GM21619 (cell line): ENCODE results near the gene MGAT5B.

Experiments
- ATAC-seq: cut with Tn5 transposase; IDR thresholded peaks from one replicate; pipeline ENCODE4 v1.9.1; 2021; ENCODE audit not compliant: unreplicated experiment

Gene MGAT5B

DNA sequence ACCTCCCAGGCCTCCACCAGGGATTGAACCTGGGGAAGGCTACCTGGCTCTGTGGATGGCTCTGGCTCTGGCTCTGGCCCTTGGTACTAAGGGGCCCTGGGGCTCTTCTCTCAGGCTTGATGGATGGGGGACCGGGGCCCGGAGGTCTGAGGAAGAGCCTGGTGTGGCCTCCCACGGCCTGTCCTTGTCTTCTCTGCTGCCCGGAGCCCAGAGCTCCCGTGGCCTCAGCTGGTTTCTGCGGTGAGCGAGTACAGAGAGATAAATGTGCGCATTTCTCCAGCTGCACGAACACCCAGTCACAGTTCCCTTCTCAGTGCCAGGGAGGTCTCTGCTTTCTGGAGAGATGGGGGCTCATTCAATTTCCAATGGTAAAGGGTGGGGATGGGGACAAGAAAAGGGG lies 9.2 kb downstream of the MGAT5B start:
- no peak for ATAC-seq

DNA sequence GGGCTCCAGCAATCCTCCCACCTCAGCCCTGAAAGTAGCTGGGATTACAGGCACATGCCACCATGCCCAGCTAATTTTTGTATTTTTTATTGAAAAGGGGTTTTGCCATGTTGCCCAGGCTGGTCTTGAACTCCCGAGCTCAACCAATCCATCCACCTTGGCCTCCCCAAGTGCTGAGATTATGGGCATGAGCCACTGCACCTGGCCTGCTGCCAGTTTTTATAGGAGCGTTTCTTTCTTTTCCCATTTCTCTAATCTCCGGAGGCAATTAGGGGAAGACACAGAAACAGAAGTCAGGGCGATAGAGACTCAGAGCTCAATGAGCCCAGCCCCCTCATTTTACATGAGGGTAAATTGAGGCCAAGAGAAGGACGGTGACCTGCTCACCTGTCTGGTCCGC lies 10.4 kb downstream of the MGAT5B start:
- ATAC-seq, result no peak

DNA sequence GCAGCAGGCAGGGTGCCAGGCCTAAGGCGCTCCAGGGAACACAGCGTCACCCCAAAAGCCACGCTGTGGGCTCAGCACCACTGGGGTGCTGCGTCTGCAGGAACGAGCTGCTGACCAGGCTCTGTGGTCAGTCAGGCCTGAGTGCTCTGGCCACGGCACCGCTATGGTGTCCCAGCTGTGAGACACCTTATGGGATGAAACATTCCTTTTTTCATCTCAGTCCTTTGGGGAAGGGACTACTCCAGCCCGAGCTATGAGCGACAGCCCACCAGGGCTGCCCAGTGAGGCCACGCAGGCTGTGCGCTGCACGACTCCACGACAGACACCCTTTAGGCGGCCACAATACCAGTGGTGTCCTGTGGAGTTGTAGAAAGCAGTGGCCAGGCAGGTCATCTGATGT lies 11.1 kb downstream of the MGAT5B start:
- ATAC-seq, result no peak

DNA sequence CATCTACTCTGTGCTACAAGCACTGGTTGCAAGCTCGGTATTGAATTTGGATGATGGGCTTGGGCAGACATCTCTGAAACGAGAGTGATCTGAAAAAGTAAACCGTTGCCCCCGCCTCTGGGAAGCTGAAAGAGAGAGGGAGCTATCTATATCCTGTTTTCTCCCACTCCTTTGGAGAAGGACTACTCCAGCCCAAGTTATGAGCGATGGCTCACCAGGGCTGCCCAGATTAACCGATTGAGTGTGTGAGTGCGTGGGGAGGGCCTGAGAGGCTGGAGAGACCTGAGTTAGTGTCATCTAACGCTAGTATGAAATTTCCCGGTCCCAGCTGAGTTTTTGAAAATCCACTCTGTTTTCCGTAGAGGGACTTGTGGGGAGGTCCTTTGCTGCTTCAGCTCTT lies 11.5 kb downstream of the MGAT5B start:
- no peak for ATAC-seq

DNA sequence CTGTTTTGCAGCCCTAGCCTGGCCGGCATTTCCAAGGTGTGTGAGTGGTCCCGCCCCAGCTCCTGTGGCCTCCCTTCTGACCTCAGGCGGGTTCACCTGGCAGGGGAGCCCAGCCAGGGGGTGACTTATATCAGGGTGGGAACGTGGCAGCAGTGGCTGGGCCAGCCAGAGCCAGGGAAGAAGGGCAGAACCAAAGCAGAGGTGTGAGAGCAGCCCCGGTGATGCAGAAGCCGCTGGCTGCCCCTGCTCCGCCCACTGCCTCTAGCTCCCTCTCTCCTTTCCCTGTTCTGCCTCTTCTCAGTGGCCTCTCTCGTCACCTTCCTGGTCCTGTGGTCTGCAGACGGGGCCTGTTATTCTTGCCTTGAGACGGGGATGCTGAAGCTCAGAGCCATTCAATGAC lies 12.1 kb downstream of the MGAT5B start:
- ATAC-seq, result no peak

DNA sequence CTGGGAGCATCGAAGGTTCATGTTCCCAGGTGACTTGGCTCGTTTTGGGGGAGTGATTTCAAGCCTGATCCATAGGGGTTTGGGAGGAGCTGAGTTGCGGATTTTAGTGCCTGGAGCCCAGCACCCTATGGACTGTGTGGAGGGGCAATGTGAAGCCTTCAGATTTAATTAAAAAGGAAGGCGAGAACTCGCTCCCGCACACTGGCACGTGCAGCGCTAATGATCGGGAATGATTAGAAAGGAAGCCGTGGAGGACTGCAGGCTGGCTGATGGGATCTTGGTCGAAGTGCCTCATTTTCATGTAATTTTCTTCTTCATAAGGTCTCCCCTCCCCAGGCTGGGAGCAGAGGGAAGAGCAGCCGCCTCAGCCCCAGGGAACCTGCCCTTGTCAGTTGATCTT lies 12.8 kb downstream of the MGAT5B start:
- no peak for ATAC-seq

DNA sequence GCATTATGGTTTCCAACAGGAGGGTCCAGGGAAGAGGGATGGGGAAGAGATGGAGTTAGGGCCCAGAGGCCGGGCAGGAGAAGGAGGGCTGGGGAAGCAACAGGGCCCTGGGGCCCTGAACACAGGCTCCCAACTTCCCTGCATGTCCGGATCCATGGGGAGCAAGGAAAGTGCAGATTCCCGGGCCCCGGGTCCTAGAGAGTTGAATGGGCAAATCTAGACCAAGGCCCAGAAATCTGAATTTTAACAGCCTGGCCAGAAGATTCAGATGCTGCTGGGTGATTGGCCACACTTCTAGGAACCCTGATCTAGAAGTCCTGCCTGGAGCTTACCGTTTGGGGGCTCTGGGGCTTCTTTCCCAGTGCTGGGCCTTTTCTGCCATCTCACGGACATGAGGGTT lies 13.2 kb downstream of the MGAT5B start:
- no peak for ATAC-seq

DNA sequence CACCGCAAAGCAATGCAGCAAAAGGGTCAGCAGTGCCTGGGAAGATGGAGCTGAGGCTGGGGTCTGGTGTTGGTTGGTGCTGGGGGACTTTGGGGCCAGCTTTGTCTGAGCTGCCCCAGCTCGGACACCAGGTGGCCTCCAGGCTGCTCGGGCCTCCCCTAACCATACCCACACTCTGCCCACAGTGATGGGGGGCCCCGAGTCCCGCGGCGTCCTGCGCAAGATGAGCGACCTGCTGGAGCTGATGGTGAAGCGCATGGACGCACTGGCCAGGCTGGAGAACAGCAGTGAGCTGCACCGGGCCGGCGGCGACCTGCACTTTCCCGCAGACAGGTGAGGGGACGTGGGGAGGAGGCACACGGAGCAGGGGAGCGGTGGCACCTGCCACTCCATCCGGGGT lies 13.8 kb downstream of the MGAT5B start:
- ATAC-seq, result no peak

DNA sequence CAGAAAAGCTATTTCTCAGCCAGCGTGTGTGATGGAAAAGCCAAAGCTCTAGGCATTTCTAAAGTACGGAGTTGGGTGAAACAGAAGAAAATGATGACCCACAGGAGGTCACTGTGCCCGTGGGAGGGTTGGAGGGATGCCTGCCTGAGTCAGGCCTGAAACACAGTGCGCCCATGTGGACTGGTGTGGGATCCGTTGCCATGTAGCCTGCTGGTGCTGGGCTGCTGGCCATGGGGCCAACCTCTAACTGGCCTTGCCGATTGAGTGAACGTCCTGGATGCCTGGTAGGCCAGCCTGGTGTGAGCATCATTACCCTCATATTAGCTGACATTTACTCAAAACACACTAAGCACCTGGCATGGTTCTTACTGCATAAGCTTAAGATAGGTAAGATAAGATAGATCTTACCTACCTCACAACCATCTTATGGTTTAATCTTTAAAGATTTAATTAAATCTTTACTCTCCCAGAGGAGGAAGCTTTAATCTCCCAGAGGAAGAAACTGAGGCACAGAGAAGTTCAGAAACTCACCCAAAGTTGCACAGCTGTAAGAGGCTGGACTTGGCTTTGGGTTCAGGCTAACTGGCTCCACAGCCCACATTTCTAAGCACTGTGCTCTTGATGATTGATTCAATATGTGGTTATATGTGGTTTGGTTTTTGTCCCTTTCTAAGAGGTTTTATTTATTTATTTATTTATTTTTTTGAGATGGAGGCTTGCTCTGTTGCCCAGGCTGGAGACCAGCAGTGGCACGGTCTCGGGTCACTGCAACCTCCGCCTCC lies 15.7 kb downstream of the MGAT5B start:
- no peak for ATAC-seq

DNA sequence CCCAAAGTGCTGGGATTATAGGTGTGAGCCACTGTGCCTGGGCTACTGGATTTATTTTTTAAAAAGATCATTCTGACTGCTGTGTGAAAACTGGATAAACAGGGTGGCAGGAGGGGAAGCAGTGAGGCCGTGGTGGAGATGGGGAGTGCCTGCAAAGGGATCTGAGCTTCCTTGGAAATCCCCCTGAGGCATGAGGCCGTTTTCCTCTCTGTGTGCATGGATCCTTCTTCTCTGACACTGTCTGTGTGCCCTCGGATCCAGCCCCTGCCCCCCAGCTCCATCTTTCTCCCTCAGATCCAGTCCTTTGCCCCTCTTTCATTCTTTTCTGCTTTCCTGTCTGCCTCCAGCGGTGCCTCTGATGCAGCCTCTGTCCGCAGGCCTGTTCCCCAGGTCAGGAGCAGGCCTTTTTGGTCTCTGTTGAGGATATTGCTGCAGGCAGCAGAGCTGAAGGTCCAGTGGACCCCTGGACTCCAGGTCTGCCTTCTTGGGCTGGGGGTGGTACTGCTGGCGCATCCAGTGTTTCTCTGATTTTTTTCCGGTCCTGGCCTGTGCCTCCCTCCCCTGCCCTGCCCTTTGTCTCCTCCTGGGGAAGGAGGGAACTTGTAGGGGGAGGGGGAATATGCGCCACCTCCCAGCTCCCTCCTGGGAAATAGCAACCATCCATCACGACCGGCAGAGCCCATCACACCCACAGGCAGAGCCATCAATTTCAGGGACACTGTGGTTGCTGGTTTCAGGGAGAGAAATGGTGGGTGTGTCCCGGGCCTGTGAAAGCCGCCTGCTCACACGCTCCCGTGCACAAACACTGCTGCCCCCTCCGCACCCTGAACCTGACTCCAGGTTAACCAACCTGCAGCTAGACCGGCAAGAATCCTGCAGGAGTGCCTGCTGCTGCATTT lies 17.0 kb downstream of the MGAT5B start:
- no peak for ATAC-seq

DNA sequence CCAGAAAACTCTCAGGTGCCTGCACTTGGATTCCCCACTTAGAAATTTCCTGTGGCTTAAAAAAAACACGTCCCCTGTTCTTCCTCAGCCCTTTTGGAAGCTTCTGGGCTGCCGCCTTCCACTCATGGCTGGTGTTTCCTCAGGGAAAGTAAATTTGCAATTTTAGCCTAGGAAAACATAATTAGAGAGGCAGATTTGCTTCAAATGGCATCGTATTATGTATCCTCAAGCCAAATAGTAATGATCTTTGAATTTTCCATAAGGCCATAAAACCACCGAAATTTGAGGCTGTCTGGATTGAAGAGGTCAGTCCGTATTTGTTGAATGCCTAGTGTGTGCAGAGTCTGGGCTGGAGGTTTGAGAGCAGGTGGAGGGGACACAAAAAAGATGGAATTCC lies 17.7 kb downstream of the MGAT5B start:
- no peak for ATAC-seq

DNA sequence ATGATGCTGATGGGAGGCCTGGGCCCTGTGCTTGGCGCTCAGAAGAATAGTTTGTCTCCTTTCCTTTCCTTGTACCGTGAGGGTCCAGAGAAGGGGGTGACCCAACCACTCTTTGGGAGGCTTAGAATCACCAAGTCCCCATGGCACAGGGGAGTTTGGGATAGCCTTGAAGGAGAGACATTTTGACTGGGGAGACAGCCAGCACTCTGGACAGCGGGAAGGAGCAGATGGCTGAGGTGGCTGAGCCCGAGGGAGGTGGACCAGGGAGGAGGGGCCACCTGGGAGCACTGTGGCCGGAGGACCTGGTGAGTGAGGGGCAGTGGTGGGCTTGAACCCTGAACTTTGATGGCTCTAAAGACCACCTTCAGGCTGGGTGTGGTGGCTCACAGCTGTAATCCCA lies 18.2 kb downstream of the MGAT5B start:
- no peak for ATAC-seq

DNA sequence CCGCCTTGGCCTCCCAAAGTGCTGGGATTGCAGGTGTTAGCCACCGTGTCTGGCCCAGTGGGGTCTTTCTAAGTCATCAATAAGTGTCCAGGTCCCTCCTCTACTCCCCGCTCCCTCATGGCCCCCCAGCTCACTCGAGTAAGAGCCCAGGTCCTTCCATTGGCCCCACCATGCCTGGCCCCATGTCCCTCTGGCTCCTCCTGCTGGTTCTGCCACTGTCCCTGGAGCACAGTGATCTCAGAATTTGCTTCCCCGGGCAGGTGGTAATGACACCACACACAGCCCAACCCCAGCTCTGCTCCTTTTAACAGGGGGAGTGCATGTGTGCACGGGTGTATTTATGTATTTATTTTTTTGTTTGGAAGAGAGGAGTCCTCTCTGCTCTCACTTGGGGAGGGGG lies 19.6 kb downstream of the MGAT5B start:
- ATAC-seq, result no peak

DNA sequence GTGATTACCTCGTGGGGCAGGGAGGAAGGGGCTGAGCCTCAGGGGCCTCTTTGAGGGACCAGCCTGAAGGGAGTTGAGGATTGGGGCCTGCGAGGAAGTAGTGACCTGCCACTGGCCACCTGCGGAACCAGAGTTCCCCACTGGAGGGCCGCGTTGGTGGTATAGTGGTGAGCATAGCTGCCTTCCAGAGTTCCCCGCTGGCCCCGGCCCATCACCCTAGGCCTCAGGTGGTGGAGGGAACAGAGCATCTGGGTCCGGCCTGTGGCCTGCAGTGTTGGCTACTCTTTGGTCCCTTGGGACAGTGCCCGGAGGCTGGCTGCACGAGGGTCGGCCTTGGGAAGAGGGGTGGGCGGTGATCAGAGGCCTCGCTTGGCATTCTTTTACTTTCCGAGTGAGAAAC lies 20.5 kb downstream of the MGAT5B start:
- ATAC-seq, result no peak

DNA sequence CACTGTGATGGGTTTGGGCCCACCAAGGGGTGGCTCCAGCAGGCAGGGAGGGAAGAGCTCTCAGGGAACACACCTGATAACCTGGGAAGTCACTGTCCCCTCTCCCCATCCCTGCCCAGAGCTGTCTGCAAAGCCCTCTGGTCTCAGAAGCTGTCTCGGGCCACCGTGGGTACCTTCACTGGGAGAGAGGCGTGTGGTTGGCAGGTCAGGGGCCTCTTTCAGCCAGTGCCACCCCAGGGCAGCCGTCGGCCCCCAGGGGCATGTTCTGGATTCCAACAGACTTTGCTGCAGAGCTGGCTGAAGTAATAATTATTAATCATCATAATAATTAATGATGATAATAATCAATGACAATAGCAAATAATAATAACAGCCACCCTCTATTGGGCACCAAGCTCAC lies 21.1 kb downstream of the MGAT5B start:
- ATAC-seq, result no peak

DNA sequence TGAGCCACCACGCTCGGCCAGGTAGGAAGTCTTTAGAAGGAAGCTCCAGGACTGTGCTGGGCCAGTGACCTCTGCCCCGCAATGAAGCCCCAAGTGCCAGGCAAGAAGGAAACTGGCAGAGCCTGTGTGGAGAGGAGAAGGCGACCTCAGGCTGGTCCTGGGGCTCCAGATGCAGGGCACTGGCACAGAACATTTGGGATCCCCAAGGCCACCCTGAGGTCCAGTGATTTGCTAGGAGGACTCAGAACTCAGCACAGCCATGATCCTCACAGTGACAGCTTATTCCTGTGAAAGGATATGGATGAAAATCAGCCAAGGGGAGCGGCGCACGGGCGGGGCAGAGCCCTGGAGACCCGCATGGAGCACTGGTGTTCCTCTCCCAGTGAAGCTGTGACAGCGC lies 24.1 kb downstream of the MGAT5B start:
- no peak for ATAC-seq

DNA sequence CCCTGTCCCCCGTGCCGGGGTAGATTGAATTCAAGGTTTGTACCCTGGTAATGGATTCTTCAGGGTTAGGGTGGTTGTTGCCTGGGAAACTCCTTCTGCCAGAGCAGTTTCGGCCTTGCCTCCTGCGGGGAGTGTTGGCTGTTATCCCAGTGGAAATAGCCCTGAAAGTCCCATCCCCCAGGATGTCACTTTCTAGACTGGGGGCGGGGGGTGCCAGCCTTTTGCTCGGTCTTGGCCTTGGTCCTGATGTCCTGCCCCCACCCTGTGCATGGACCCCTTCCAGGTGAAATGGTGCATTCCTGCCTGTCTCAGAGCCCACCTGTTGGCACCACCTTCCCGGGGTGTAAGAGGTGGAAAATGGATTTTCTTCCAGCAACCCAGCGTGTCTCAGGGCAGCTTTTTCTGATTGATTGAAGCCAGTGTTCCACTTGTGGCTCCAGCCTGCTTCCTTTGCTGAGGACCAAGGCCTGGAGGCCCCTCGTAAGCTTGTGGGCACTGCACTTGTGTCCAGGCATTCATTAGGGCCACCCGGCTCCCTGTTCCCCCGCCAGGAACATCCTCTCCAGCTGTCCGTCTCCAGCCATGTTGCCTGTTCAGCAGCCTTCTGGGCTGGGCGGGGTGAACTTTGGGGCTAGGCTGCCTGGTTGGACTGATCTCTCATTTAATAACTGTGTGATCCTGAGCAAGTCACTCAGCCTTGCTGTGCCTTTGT lies 25.6 kb downstream of the MGAT5B start:
- ATAC-seq, result no peak

DNA sequence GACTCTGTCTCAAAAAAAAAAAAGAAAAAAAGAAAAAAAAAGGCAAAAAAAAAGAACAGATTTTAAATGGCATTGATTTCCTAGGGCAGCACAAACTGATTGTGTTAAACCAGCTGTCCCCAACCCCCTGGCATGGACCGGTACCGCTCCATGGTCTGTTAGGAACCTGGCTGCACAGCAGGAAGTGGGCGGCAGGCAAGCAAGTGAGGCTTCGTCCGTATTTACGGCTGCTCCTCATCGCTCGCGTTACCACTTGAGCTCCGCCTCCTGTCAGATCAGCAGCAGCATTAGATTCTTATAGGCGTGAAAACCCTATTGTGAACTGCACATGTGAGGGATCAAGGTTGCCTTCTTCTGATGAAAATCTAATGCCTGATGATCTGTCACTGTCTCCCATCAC lies 26.6 kb downstream of the MGAT5B start:
- no peak for ATAC-seq

DNA sequence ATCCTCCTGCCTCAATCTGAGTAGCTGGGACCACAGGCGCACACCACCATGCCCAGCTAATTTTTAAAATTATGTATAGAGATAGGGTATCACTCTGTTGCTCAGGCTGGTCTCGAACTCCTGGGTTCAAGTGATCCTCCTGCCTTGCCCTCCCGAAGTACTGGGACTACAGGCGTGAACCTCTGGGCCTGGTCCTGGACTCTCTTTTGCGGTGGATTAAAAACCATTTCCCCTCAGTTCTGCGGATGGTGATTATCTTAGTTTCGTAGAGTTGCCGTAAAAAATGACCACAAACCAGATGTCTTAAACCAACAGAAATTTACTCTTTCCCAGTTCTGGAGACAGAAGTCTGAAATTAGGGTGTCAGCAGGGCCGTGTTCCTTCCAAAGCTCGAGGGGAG lies 28.8 kb downstream of the MGAT5B start:
- ATAC-seq, result no peak

DNA sequence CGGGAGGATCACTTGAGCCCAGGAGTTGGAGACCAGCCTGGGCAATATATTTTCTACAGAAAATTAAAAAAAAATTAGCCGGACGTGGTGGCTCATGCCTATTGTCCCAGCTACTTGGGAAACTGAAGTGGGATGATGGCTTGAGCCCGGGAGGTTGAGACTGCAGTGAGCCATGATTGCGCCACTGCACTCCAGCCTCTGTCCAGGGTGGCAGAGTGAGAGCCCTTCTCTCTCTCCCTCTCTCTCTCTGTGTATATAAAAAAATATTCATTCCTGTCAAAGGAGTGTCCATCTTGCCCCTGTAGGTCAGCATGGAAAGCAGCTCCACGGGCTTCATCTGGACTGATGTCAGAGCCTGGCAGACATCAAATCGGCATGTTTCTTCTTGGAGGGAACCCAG lies 31.2 kb downstream of the MGAT5B start:
- no peak for ATAC-seq

DNA sequence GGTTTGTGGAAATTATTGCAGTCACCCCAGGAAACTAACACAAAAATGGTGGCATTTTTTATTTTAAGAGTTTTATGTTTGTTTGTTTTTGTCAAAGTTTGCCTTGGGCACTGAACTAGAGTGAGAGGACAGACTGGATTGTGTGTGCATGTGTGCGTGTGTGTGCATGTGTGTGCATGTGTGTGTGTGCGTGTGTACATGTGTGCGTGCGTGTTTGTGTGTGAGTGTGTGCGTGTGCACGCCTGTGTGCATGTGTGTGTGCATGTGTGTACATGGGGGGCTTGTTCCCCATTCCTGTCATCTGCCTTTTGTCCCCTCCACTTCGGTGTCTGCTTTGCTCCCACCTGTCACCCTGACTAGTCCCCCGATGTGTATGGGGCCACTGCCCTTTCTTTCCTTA lies 32.5 kb downstream of the MGAT5B start:
- ATAC-seq, result no peak
